ENCODE data around the gene OPA3.

DNA sequence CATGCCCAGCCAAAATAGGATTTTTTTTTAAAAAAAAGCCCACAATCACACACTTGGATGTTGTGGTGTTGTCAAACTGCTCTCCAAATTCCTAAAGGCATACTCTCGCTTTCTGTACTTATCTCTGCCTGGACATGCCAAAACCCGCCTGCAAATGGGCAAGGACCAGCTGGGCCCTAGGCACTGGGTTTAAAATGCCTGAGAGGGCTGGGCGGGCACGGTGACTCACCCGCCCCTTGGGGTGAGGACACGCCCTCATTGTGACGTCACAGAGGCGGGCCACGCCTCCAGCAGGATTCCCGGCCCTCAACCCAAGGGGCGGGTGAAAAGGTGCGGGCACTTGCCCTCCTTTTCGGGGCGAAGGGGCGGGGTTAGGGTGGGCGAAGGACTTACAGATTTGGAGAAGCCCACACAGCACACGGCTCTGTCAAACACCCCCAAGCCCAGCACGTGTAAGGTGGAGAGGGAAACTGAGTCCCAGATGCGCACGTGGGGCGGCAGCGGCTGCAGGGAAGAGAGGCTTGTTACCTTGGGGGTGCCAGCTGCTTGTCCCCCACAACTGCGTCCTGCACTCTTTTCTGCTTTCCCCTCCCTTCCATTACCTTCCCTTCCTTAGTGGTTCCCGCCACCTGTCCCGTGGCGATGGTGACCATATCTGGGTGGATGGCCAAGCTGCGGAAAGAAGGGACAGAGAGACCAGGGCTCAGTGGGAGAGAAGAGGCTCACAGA is 48.0 kb upstream of the OPA3 start:
- TF ChIP-seq, protein P1, sequence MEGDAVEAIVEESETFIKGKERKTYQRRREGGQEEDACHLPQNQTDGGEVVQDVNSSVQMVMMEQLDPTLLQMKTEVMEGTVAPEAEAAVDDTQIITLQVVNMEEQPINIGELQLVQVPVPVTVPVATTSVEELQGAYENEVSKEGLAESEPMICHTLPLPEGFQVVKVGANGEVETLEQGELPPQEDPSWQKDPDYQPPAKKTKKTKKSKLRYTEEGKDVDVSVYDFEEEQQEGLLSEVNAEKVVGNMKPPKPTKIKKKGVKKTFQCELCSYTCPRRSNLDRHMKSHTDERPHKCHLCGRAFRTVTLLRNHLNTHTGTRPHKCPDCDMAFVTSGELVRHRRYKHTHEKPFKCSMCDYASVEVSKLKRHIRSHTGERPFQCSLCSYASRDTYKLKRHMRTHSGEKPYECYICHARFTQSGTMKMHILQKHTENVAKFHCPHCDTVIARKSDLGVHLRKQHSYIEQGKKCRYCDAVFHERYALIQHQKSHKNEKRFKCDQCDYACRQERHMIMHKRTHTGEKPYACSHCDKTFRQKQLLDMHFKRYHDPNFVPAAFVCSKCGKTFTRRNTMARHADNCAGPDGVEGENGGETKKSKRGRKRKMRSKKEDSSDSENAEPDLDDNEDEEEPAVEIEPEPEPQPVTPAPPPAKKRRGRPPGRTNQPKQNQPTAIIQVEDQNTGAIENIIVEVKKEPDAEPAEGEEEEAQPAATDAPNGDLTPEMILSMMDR (optimal IDR thresholded peaks at IDR 0.05 in 1 of 3, IDR thresholded peaks at IDR 0.05 in 1 of 3, conservative IDR thresholded peaks at IDR 0.05 in 1 of 3; ENCODE audit: extremely low read depth in 1 of 3, insufficient read depth in 2 of 3, low read length in 3 of 3), result no peak
- no peak for TF ChIP-seq EZH2 (IDR thresholded peaks at IDR 0.05; ENCODE audit: low read length)

Measured in keratinocyte (primary cell).